Hepatocyte (in vitro differentiated cells): ENCODE results near the gene IGFBP6.

ENCODE experiments used
- CTCF ChIP-seq: fragments of 200-600 bp; sonication (generic); IDR thresholded peaks from 2 replicates; pipeline ENCODE4 v1.5.1; 2016; ENCODE audit warnings: antibody characterized with exemption, mild to moderate bottlenecking; ENCODE audit not compliant: poor library complexity
- EZH2phosphoT487 ChIP-seq: fragments of 200-600 bp; sonication (generic); IDR thresholded peaks from one replicate; pipeline ENCODE4 v1.6.1; 2018; ENCODE audit warnings: antibody characterized with exemption, mild to moderate bottlenecking, low read depth, moderate library complexity; ENCODE audit not compliant: unreplicated experiment, severe bottlenecking

GRCh38 chr12:53048033-53048779, 49.3 kb upstream of the IGFBP6 start:
- TF ChIP-seq CTCF (peak; percentile 18), EZH2phosphoT487 (no peak)
